Measurements from ENCODE around the gene POC5. TPM values are rescaled to one million over a fixed set of nuclear protein-coding genes. Genes with fewer than 3 reads are reported as not detected.
"Not testable (repeated sequence)": the region's sequence is repeated elsewhere in the genome, so short reads cannot be mapped to it uniquely, and the experiment has no call there.

The POC5 gene
- total and polyA plus RNA-seq, 2 of the 4 experiments (the other 2 are of a cell fraction): 6.6 to 12.9 TPM

DNA sequence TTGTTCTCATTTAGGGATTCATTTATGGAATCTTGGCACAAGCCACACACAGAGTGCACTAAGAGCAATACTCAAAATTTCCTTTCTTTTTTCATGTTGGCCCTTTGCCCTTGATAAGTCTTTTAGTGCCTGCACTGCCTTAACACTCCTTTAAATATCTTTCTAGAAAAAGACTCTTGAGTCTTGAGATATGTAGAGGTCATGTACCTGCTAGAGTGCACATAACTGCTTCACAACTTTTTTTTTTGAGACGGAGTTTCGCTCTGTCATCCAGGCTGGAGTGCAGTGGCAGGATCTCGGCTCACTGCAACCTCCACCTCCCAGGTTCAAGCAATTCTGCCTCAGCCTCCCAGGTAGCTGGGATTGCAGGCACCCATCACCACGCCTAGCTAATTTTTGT lies 14.3 kb upstream of the POC5 start:
- H3K9me1 ChIP-seq (ENCODE audit: insufficient read depth, low read length); H3K4me1 ChIP-seq (ENCODE audit: control insufficient read depth, insufficient read depth, low read length); DNase-seq; H3K79me1 ChIP-seq (ENCODE audit: low read depth in 1 of 2, low read length in 2 of 2); H2BK15ac ChIP-seq (ENCODE audit: low read depth, low read length); H3K4ac ChIP-seq (ENCODE audit: low read depth, low read length); in situ Hi-C loops (cut with MboI; ENCODE audit: low sequenced_read_pairs); BruUV-seq (replicated peaks); H2BK20ac ChIP-seq (ENCODE audit: low read depth, low read length); H4K5ac ChIP-seq (ENCODE audit: low read depth, low read length); intact Hi-C loops (cut with micrococcal nuclease); H3K27ac ChIP-seq (ENCODE audit: insufficient read depth, low read length); H4K20me1 ChIP-seq (ENCODE audit: insufficient read depth, low read length); H4K8ac ChIP-seq (ENCODE audit: low read depth in 2 of 2, low read length in 2 of 2); H4K91ac ChIP-seq (ENCODE audit: insufficient read depth, low read depth, low read length); H3K9me3 ChIP-seq (ENCODE audit: control insufficient read depth, insufficient read depth, low read length); dilution Hi-C loops (cut with HindIII; ENCODE audit: low sequenced_read_pairs, unreplicated experiment); H3K56ac ChIP-seq (ENCODE audit: extremely low read depth, insufficient read depth, low read length); H3K4me2 ChIP-seq (ENCODE audit: low read depth, low read length); H3K36me3 ChIP-seq (ENCODE audit: control insufficient read depth, insufficient read depth, low read length); H3K27me3 ChIP-seq (ENCODE audit: control insufficient read depth, insufficient read depth, low read length); H2AK9ac ChIP-seq (replicated peaks; ENCODE audit: low read depth, low read length, poor library complexity); CTCF ChIA-PET; H2AK5ac ChIP-seq (ENCODE audit: low read depth, low read length); H2AFZ ChIP-seq (replicated peaks; ENCODE audit: low read length, poor library complexity); H3K18ac ChIP-seq (ENCODE audit: low read depth, low read length); H2BK5ac ChIP-seq (ENCODE audit: low read depth, low read length, poor library complexity, severe bottlenecking); H3K9ac ChIP-seq (ENCODE audit: low read depth, low read length); ATAC-seq (ENCODE audit: low read depth); POLR2A ChIA-PET (ENCODE audit: unreplicated experiment); H3K14ac ChIP-seq (replicated peaks; ENCODE audit: low read depth, low read length); H2BK120ac ChIP-seq (ENCODE audit: low read depth, low read length); H3K4me3 ChIP-seq (ENCODE audit: insufficient read depth, low read depth, low read length); H3K23ac ChIP-seq (ENCODE audit: low read depth, low read length): not testable (repeated sequence)
- no CpG with 5 or more reads among the region's 4 CpGs for WGBS, 2 experiments (ENCODE audit: extremely low coverage in 2 of 2, insufficient read length in 1 of 2)

All from IMR-90 (cell line).